Activated T-helper 9 cell treated with anti-CD3 and anti-CD28 coated beads, Interleukin-2, amount 50 U/mL, for 16 hours (primary cell): Measurements from ENCODE around the gene GIMAP6.
"Not testable (repeated sequence)": the region's sequence is repeated elsewhere in the genome, so short reads cannot be mapped to it uniquely, and the experiment has no call there.

Source experiments
- DNase-seq: peaks from one replicate; pipeline ENCODE4 v3.0.0-alpha.2; 2020; ENCODE audit warnings: low read depth

The GIMAP6 gene

GRCh38 chr7:150585199-150585598, 47.0 kb downstream of the GIMAP6 start:
- DNase-seq: no peak

GRCh38 chr7:150580638-150581394, 51.4 kb downstream of the GIMAP6 start:
- DNase-seq: no peak

GRCh38 chr7:150579979-150580637, 52.1 kb downstream of the GIMAP6 start:
- DNase-seq: not testable (repeated sequence)
